ENCODE results near the gene ZDHHC8.

GRCh38 chr22:20180245-20180630 is 48.6 kb downstream of the ZDHHC8 start:
- TF ChIP-seq, protein P1, sequence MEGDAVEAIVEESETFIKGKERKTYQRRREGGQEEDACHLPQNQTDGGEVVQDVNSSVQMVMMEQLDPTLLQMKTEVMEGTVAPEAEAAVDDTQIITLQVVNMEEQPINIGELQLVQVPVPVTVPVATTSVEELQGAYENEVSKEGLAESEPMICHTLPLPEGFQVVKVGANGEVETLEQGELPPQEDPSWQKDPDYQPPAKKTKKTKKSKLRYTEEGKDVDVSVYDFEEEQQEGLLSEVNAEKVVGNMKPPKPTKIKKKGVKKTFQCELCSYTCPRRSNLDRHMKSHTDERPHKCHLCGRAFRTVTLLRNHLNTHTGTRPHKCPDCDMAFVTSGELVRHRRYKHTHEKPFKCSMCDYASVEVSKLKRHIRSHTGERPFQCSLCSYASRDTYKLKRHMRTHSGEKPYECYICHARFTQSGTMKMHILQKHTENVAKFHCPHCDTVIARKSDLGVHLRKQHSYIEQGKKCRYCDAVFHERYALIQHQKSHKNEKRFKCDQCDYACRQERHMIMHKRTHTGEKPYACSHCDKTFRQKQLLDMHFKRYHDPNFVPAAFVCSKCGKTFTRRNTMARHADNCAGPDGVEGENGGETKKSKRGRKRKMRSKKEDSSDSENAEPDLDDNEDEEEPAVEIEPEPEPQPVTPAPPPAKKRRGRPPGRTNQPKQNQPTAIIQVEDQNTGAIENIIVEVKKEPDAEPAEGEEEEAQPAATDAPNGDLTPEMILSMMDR (IDR thresholded peaks at IDR 0.05), result no peak
- TF ChIP-seq EZH2 (IDR thresholded peaks at IDR 0.05; ENCODE audit: borderline replicate concordance, insufficient read depth, low read depth, low read length, poor library complexity, severe bottlenecking), result no peak

All from B cell (primary cell).